Adrenal gland (tissue), 5 donors: ENCODE measurements around the gene RING1.

ENCODE experiments used
- CTCF ChIP-seq, 6 experiments: fragments of 450-650 bp in 4 of 6; fragments of 200-600 bp in 2 of 6; sonication (generic) in 1 of 6; IDR thresholded peaks; 1 replicate in 5 of 6; 2 replicates in 1 of 6; pipeline versions ENCODE4 v1.5.1 to v1.8.0; 2016 to 2021; ENCODE audit warnings: antibody characterized with exemption in 6 of 6, mild to moderate bottlenecking in 2 of 6, moderate library complexity in 1 of 6
- POLR2A ChIP-seq, 2 donors: fragments of 450-650 bp; IDR thresholded peaks; one replicate each; pipeline ENCODE4 v1.6.1; 2017; ENCODE audit warnings: antibody characterized with exemption in 2 of 2, mild to moderate bottlenecking in 2 of 2, moderate library complexity in 1 of 2
- donor health status: DM: no; HTN: no; CAD: no.

- TF ChIP-seq CTCF (IDR thresholded peaks at IDR 0.05) (no peak), POLR2A (IDR thresholded peaks at IDR 0.05) (no peak)
These were observed 39.7 kb upstream of the RING1 start for GRCh38 chr6:33168639-33169038.
